A549 (cell line): Measurements from ENCODE around the gene HSPG2. TPM values are rescaled to one million over a fixed set of nuclear protein-coding genes. Genes with fewer than 3 reads are reported as not detected.

Experiments
- ATAC-seq, 2 experiments: fragments of 200-7000 bp in 1 of 2; fragments of >200 bp in 1 of 2; cut with Nextera tagmentation in 1 of 2; cut with Tn5 transposase in 1 of 2; 3 replicates each; pipeline versions ENCODE4 v1.8.0 to v1.9.1; 2018 to 2020; ENCODE audit warnings: mild to moderate bottlenecking in 1 of 2, moderate library complexity in 1 of 2
- CTCF ChIA-PET: fragments of 300-600 bp; sonication (Branson Sonifier 250); formaldehyde crosslinking; extraction: SDS; loops from one replicate; lab custom pipeline; 2021; ENCODE audit warnings: antibody characterized with exemption, inconsistent platforms; lab: Yijun Ruan, JAX
- POLR2A ChIA-PET: fragments of 350-600 bp; formaldehyde crosslinking; extraction: SDS; loops from one replicate; lab custom pipeline; 2021; ENCODE audit warnings: antibody characterized with exemption, inconsistent platforms; lab: Yijun Ruan, JAX
- DNase-seq, 2 experiments: peaks; one replicate each; pipeline versions ENCODE4 v3.0.0 to v3.0.0-alpha.2; 2011 to 2016; ENCODE audit warnings: low read depth in 1 of 2, low spot score in 1 of 2
- FAIRE-seq: peaks from 2 replicates; lab custom pipeline; 2011; peaks lifted over from hg19 to GRCh38; lab: Jason Lieb, UNC
- H3K27ac ChIP-seq, 2 experiments: fragments of >200 bp; sonication (Bioruptor Twin); formaldehyde crosslinking; 3 replicates each; pipeline ENCODE4 v1.5.1; 2016 to 2017
- H3K4me1 ChIP-seq: fragments of >200 bp; sonication (Bioruptor Twin); formaldehyde crosslinking; 3 replicates; pipeline ENCODE4 v1.6.1; 2016
- H3K4me2 ChIP-seq: fragments of >200 bp; sonication (Bioruptor Twin); formaldehyde crosslinking; 3 replicates; pipeline ENCODE4 v1.6.1; 2016
- H3K4me3 ChIP-seq: fragments of >200 bp; sonication (Bioruptor Twin); formaldehyde crosslinking; 3 replicates; pipeline ENCODE4 v1.5.1; 2016
- H3K9me3 ChIP-seq: fragments of >200 bp; sonication (Bioruptor Twin); formaldehyde crosslinking; 3 replicates; pipeline ENCODE4 v1.6.1; 2016
- CEBPB ChIP-seq, 2 experiments: fragments of >200 bp in 1 of 2; sonication (Bioruptor Twin) in 1 of 2; formaldehyde crosslinking in 1 of 2; IDR thresholded peaks; 2 replicates each; pipeline ENCODE4 v1.6.1; 2012 to 2016
- CHD4 ChIP-seq: fragments of 200-600 bp; sonication (generic); IDR thresholded peaks from 2 replicates; pipeline ENCODE4 v1.6.1; 2016; ENCODE audit warnings: antibody characterized with exemption, mild to moderate bottlenecking, borderline replicate concordance
- E2F6 ChIP-seq: IDR thresholded peaks from 2 replicates; pipeline ENCODE4 v1.6.1; 2012; ENCODE audit warnings: low read depth, borderline replicate concordance
- EHMT2 ChIP-seq: fragments of 200-600 bp; sonication (generic); IDR thresholded peaks from 2 replicates; pipeline ENCODE4 v1.6.1; 2016; ENCODE audit warnings: antibody characterized with exemption, low read depth, mild to moderate bottlenecking, moderate library complexity
- ELK1 ChIP-seq: fragments of 150-350 bp; IDR thresholded peaks from 2 replicates; pipeline ENCODE4 v1.6.1; 2014; ENCODE audit warnings: low read depth, mild to moderate bottlenecking, low read length
- EP300 ChIP-seq, 2 experiments: fragments of >200 bp; sonication (Bioruptor Twin); formaldehyde crosslinking; IDR thresholded peaks; 2 replicates in 1 of 2; 3 replicates in 1 of 2; pipeline ENCODE4 v1.6.1; 2016 to 2017
- GATA3 ChIP-seq: IDR thresholded peaks from 2 replicates; pipeline ENCODE4 v1.6.1; 2012; ENCODE audit warnings: borderline replicate concordance
- HDAC2 ChIP-seq: fragments of 200-600 bp; sonication (generic); IDR thresholded peaks from 2 replicates; pipeline ENCODE4 v1.6.1; 2016
- HOXA7 ChIP-seq: fragments of 250-450 bp; sonication (Bioruptor Pico); IDR thresholded peaks from 2 replicates; pipeline ENCODE4 v1.5.0; 2020; ENCODE audit warnings: mild to moderate bottlenecking, moderate library complexity
- HOXB5 ChIP-seq: fragments of 250-450 bp; sonication (Bioruptor Pico); IDR thresholded peaks from 2 replicates; pipeline ENCODE4 v1.5.0; 2020; ENCODE audit warnings: mild to moderate bottlenecking, moderate library complexity
- KDM1A ChIP-seq: fragments of 200-600 bp; sonication (generic); IDR thresholded peaks from 2 replicates; pipeline ENCODE4 v1.6.1; 2016; ENCODE audit warnings: low read depth, mild to moderate bottlenecking
- KDM5A ChIP-seq: fragments of 200-600 bp; sonication (generic); IDR thresholded peaks from 2 replicates; pipeline ENCODE4 v1.6.1; 2016; ENCODE audit warnings: antibody characterized with exemption, mild to moderate bottlenecking
- NPAS2 ChIP-seq: fragments of 250-450 bp; sonication (Bioruptor Pico); IDR thresholded peaks from 2 replicates; pipeline ENCODE4 v1.8.0; 2022; ENCODE audit warnings: mild to moderate bottlenecking, moderate library complexity, borderline replicate concordance
- NR3C1 ChIP-seq: fragments of >200 bp; sonication (Bioruptor Twin); formaldehyde crosslinking; IDR thresholded peaks from 3 replicates; pipeline ENCODE4 v1.6.1; 2017
- RCOR1 ChIP-seq: fragments of 150-350 bp; IDR thresholded peaks from 2 replicates; pipeline ENCODE4 v1.6.1; 2014; ENCODE audit warnings: antibody characterized with exemption, low read length, low read depth
- RNF2 ChIP-seq: fragments of 200-600 bp; sonication (generic); IDR thresholded peaks from 2 replicates; pipeline ENCODE4 v1.6.1; 2016; ENCODE audit warnings: low read depth, mild to moderate bottlenecking, antibody characterized with exemption, moderate library complexity, borderline replicate concordance
- SREBF2 ChIP-seq: fragments of 450-650 bp; IDR thresholded peaks from 2 replicates; pipeline ENCODE4 v1.6.1; 2014; ENCODE audit warnings: mild to moderate bottlenecking, moderate library complexity
- ZC3H11A ChIP-seq: fragments of 450-650 bp; IDR thresholded peaks from 2 replicates; pipeline ENCODE4 v1.6.1; 2014; ENCODE audit warnings: antibody characterized with exemption, mild to moderate bottlenecking
- ZFP36 ChIP-seq: fragments of 450-650 bp; IDR thresholded peaks from 2 replicates; pipeline ENCODE4 v1.6.1; 2014; ENCODE audit warnings: borderline replicate concordance; ENCODE audit not compliant: partially characterized antibody
- ZSCAN20 ChIP-seq: fragments of 250-450 bp; sonication (Bioruptor Pico); IDR thresholded peaks from 2 replicates; pipeline ENCODE4 v1.8.0; 2022; ENCODE audit warnings: mild to moderate bottlenecking, moderate library complexity
- WGBS: methylation state at CpG from one replicate; pipeline ENCODE4 v1.1.6; 2017; ENCODE audit errors: missing lambda C conversion rate; 5-methylcytosine and 5-hydroxymethylcytosine counted together
- polyA plus RNA-seq, 4 experiments: library from polyadenylated mRNA; depleted of rRNA in 3 of 4; stranded (reverse); fragments of >200 nt; fragmentation: RNase III in 1 of 4; extraction: RNeasy Plus Mini Kit Qiagen cat#74134 plus additional on column Dnase treatment in 1 of 4; gene quantifications; 2 replicates in 3 of 4; 3 replicates in 1 of 4; pipeline ENCODE4 v1.2.3, GENCODE V29; 2011 to 2017
- TF ChIP-seq, protein P1 (sequence below): fragments of >200 bp; sonication (Bioruptor Twin); formaldehyde crosslinking; IDR thresholded peaks from 2 replicates; pipeline ENCODE4 v1.6.1; 2016

The HSPG2 gene
- polyA plus RNA-seq, 2 of the 4 experiments (the other 2 are of a cell fraction) = 7.0 to 42.7 TPM

DNA sequence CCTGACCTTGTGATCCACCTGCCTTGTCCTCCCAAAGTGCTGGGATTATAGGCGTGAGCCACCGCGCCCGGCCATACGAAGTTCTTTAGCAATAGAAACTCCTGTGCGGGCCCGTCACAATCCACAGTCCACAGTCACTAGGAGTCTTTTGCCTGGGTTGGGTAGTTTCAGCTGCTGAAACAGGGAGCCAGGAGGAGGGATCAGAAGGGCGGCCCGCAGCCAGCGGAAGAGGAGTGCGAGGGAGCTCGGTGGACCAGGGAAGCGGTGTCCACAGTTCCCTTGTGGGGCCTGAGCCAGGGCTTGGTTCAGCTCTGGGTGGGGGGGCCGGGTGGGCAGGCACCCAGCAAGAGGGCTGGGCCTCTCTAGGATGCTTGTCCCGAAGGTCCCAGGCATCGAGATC lies 17.9 kb upstream of the HSPG2 start:
- ATAC-seq = no peak
- no peak for FAIRE-seq
- Histone ChIP-seq H3K27ac (peak overlapping the region in 1 of 2 experiments; percentile 79; a peak in 2 of 6 replicates), H3K4me2 (no peak overlapping the region), H3K9me3 (no peaks in the 10 kb centered on the region)
- ChIA-PET CTCF (interaction anchor here (0.6 kb wide), 1 partner anchor 9 kb away, joined by 3 read pairs; no protein-coding TSS in a partner anchor), POLR2A (no interaction called here)
- DNase-seq = no peak
- 94% methylated on average over 5 of the region's 16 CpGs for WGBS
- TF ChIP-seq KDM5A = no peak
- no peak for TF ChIP-seq SREBF2
- TF ChIP-seq CHD4 = no peak
- TF ChIP-seq ZFP36 = no peak
- no peak for TF ChIP-seq KDM1A
- no peak for TF ChIP-seq EHMT2
- TF ChIP-seq ZSCAN20 = no peak
- TF ChIP-seq EP300 (IDR thresholded peaks at IDR 0.05) = no peak
- TF ChIP-seq NPAS2 = no peak
- TF ChIP-seq E2F6 = no peak
- TF ChIP-seq GATA3 = no peak
- TF ChIP-seq NR3C1 = no peak
- no peak for TF ChIP-seq RCOR1
- TF ChIP-seq HOXB5 (CRISPR knock-in tag) = no peak
- TF ChIP-seq, all 56 proteins: peak for 0
- Histone ChIP-seq H3K4me1 (peaks cover 21% of the 10 kb centered on the region), H3K4me3 (no peak overlapping the region)

- TF ChIP-seq GATA3 (no peak), ELK1 (no peak)
- H3K4me1 ChIP-seq = peaks cover 21% of the 10 kb centered on the region
- H3K4me2 ChIP-seq = no peak overlapping the region
- peak in 1 of 2 experiments; percentile 50; a peak in 1 of 6 replicates for ATAC-seq
- DNase-seq = no peak
- H3K27ac ChIP-seq = no peak overlapping the region
- POLR2A ChIA-PET = no interaction called here
- CTCF ChIA-PET = interaction anchor here (1.6 to 3.0 kb wide), 2 partner anchors 10 to 13 kb away, joined by 3 to 17 read pairs; no protein-coding TSS in a partner anchor
- 72% methylated on average over 6 of the region's 6 CpGs for WGBS
- H3K9me3 ChIP-seq = no peaks in the 10 kb centered on the region
- H3K4me3 ChIP-seq = no peak overlapping the region
- FAIRE-seq = no peak
Measured at GRCh38 chr1:21952786-21953520, 15.8 kb upstream of the HSPG2 start.

- no peak for FAIRE-seq
- TF ChIP-seq RNF2 (no peak), EP300 (IDR thresholded peaks at IDR 0.05) (no peak), ZC3H11A (no peak), HOXA7 (no peak), HDAC2 (no peak), CEBPB (IDR thresholded peaks at IDR 0.05) (no peak), ZSCAN20 (no peak), ZFP36 (no peak)
- TF ChIP-seq, protein P1, sequence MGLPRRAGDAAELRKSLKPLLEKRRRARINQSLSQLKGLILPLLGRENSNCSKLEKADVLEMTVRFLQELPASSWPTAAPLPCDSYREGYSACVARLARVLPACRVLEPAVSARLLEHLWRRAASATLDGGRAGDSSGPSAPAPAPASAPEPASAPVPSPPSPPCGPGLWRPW = no peak
- ATAC-seq = no peak
- no peaks in the 10 kb centered on the region for H3K9me3 ChIP-seq
- ChIA-PET POLR2A (interaction anchor here (0.6 kb wide), 1 partner anchor 101 kb away, joined by 3 read pairs; no protein-coding TSS in a partner anchor), CTCF (interaction anchor here (1.0 to 3.0 kb wide), 4 partner anchors 12 to 180 kb away, joined by 3 to 17 read pairs (median 3); no protein-coding TSS in a partner anchor)
- no peak overlapping the region for H3K4me2 ChIP-seq
- no peak overlapping the region for H3K4me3 ChIP-seq
- no peak for DNase-seq
- peaks cover 9% of the 10 kb centered on the region for H3K4me1 ChIP-seq
- WGBS = 66% methylated on average over 10 of the region's 12 CpGs
- H3K27ac ChIP-seq = no peak overlapping the region
Measured at GRCh38 chr1:21951226-21951870, 14.2 kb upstream of the HSPG2 start.
